Smooth muscle cell of the umbilical artery (primary cell): ENCODE measurements around the gene STAT5B. TPM values are rescaled to one million over a fixed set of nuclear protein-coding genes. Genes with fewer than 3 reads are reported as not detected.

ENCODE experiments used
- total RNA-seq: library from RNA; depleted of rRNA; stranded (reverse); fragments of >200 nt; gene quantifications from 2 replicates; pipeline ENCODE4 v1.2.3, GENCODE V29; 2014

Gene STAT5B
- 27.3 and 29.7 TPM in 2 replicates for total RNA-seq

GRCh38 chr17:42276359-42276608 is at the start of gene STAT5B:
TSS of gene STAT5B (minus strand) at chr17:42276391. CDS start at chr17:42232127, 44,264 bp downstream.

GRCh38 chr17:42287977-42288802 is 12.0 kb upstream of the STAT5B start, which contains the start of gene STAT5A:
TSS of gene STAT5A (plus strand) at chr17:42288498. CDS start at chr17:42289412, 914 bp downstream.

GRCh38 chr17:42193969-42194899 is 82.0 kb downstream of the STAT5B start, which contains the start of gene GHDC:
TSS of gene GHDC (minus strand) at chr17:42194494. CDS start at chr17:42193581, 913 bp downstream.

GRCh38 chr17:42184713-42185620 is 91.2 kb downstream of the STAT5B start, which contains the start of gene HCRT:
TSS of gene HCRT (minus strand) at chr17:42185452. CDS start at chr17:42185365, 87 bp downstream.

GRCh38 chr17:42180922-42181850 is 95.0 kb downstream of the STAT5B start, which contains the start of gene KCNH4:
TSS of gene KCNH4 (minus strand) at chr17:42181142. CDS start at chr17:42180945, 197 bp downstream.

Other genes with a start within 250 kb of the STAT5B start
- gene C17orf113, start 225.8 kb downstream of the STAT5B start, total RNA-seq: under 0.01 and 0.09 TPM in 2 replicates
- not detected in 2 replicates for gene ZNF385C, start 177.9 kb downstream of the STAT5B start, total RNA-seq
- gene DHX58, start 163.7 kb downstream of the STAT5B start, total RNA-seq: 6.8 and 10.3 TPM in 2 replicates
- 10.7 and 16.7 TPM in 2 replicates for gene KAT2A, start 155.0 kb downstream of the STAT5B start, total RNA-seq
- 0.14 TPM in 1 of 2 replicates, not detected in the other for gene HSPB9, start 153.6 kb downstream of the STAT5B start, total RNA-seq
- 63.0 and 86.9 TPM in 2 replicates for gene RAB5C, start 121.4 kb downstream of the STAT5B start, total RNA-seq
- not detected in 2 replicates for gene KCNH4, start 95.2 kb downstream of the STAT5B start, total RNA-seq
- gene HCRT, start 90.9 kb downstream of the STAT5B start, total RNA-seq: not detected in 2 replicates
- 7.0 and 9.2 TPM in 2 replicates for gene GHDC, start 81.9 kb downstream of the STAT5B start, total RNA-seq
- gene STAT5A, start 12.1 kb upstream of the STAT5B start, total RNA-seq: 4.9 and 19.0 TPM in 2 replicates
- 105 and 140 TPM in 2 replicates for gene STAT3, start 112.1 kb upstream of the STAT5B start, total RNA-seq
- gene CAVIN1, start 146.9 kb upstream of the STAT5B start, total RNA-seq: 374 and 587 TPM in 2 replicates
- 53.4 and 68.0 TPM in 2 replicates for gene ATP6V0A1, start 182.5 kb upstream of the STAT5B start, total RNA-seq